SK-N-MC (cell line): ENCODE data around the gene CDC42EP5.
"Not testable (repeated sequence)": the region's sequence is repeated elsewhere in the genome, so short reads cannot be mapped to it uniquely, and the experiment has no call there.

ENCODE experiments used
- EZH2 ChIP-seq: fragments of 200-600 bp; sonication (generic); IDR thresholded peaks from one replicate; pipeline ENCODE4 v1.6.1; 2017; ENCODE audit warnings: antibody characterized with exemption
- FOXP2 ChIP-seq: optimal IDR thresholded peaks from 2 replicates; pipeline ENCODE3; 2011; ENCODE audit warnings: mild to moderate bottlenecking, moderate library complexity; ENCODE audit not compliant: insufficient read depth; ENCODE audit errors: extremely low read length, control extremely low read depth
- POLR2AphosphoS5 ChIP-seq: IDR thresholded peaks from 2 replicates; pipeline ENCODE4 v1.6.1; 2012; ENCODE audit warnings: mild to moderate bottlenecking, low read depth, low read length, borderline replicate concordance

GRCh38 chr19:54466110-54466480 is 7.0 kb downstream of the CDC42EP5 start:
- TF ChIP-seq POLR2AphosphoS5, EZH2, FOXP2: not testable (repeated sequence)
